Bronchial epithelial cell (primary cell): ENCODE data around the gene FER1L5. TPM values are rescaled to one million over a fixed set of nuclear protein-coding genes. Genes with fewer than 3 reads are reported as not detected.

Experiments
- DNase-seq: peaks from one replicate; pipeline ENCODE4 v3.0.0-alpha.2; 2010; ENCODE audit warnings: low read depth
- FAIRE-seq: peaks from 2 replicates; lab custom pipeline; 2011; peaks lifted over from hg19 to GRCh38; lab: Jason Lieb, UNC
- H3K27me3 ChIP-seq: 2 replicates; pipeline ENCODE4 v1.5.1; 2011; ENCODE audit warnings: low read length; ENCODE audit not compliant: control insufficient read depth, insufficient read depth
- H3K36me3 ChIP-seq: 2 replicates; pipeline ENCODE4 v1.5.1; 2011; ENCODE audit warnings: low read length; ENCODE audit not compliant: control insufficient read depth, insufficient read depth
- H3K4me3 ChIP-seq: 2 replicates; pipeline ENCODE4 v1.5.1; 2011; ENCODE audit warnings: mild to moderate bottlenecking, low read depth, low read length, control low read depth
- CTCF ChIP-seq: IDR thresholded peaks from 2 replicates; pipeline ENCODE4 v1.5.1; 2011; ENCODE audit warnings: mild to moderate bottlenecking, moderate library complexity, low read length, control low read depth, inconsistent platforms; ENCODE audit not compliant: insufficient read depth, severe bottlenecking
- total RNA-seq: library from RNA; depleted of rRNA; stranded (reverse); fragments of >200 nt; gene quantifications from 2 replicates; pipeline ENCODE4 v1.2.1, GENCODE V29; 2014

The FER1L5 gene
- total RNA-seq, 1 donor from 2014 or later, result under 0.01 TPM

GRCh38 chr2:96683972-96684820 lies 41.6 kb downstream of the FER1L5 start:
- FAIRE-seq (no peak), DNase-seq (no peak)
- TF ChIP-seq CTCF, result no peak
- H3K36me3 ChIP-seq, result no peaks in the 10 kb centered on the region
- H3K27me3 ChIP-seq, result peaks cover 8% of the 10 kb centered on the region
- no peak overlapping the region for H3K4me3 ChIP-seq

- DNase-seq (no peak), FAIRE-seq (no peak)
- Histone ChIP-seq H3K27me3 (peaks cover 8% of the 10 kb centered on the region), H3K36me3 (no peaks in the 10 kb centered on the region), H3K4me3 (no peak overlapping the region)
- TF ChIP-seq CTCF, result no peak
Observed at GRCh38 chr2:96684883-96685576, 42.5 kb downstream of the FER1L5 start.

- no peak for FAIRE-seq
- Histone ChIP-seq H3K4me3 (no peak overlapping the region), H3K27me3 (peaks cover 8% of the 10 kb centered on the region), H3K36me3 (no peaks in the 10 kb centered on the region)
- DNase-seq, result no peak
- TF ChIP-seq CTCF, result no peak
Observed at GRCh38 chr2:96685577-96686459, 43.3 kb downstream of the FER1L5 start.

GRCh38 chr2:96687266-96687665 lies 44.7 kb downstream of the FER1L5 start:
- no peak overlapping the region for H3K4me3 ChIP-seq
- peaks cover 8% of the 10 kb centered on the region for H3K27me3 ChIP-seq
- DNase-seq (no peak), FAIRE-seq (no peak)
- no peak for TF ChIP-seq CTCF
- H3K36me3 ChIP-seq, result no peaks in the 10 kb centered on the region

GRCh38 chr2:96687711-96688640 lies 45.4 kb downstream of the FER1L5 start:
- DNase-seq (no peak), FAIRE-seq (no peak)
- peaks cover 8% of the 10 kb centered on the region for H3K27me3 ChIP-seq
- no peak overlapping the region for H3K4me3 ChIP-seq
- TF ChIP-seq CTCF, result no peak
- no peaks in the 10 kb centered on the region for H3K36me3 ChIP-seq
